ENCODE data around the gene IRGQ.

Gene IRGQ

DNA sequence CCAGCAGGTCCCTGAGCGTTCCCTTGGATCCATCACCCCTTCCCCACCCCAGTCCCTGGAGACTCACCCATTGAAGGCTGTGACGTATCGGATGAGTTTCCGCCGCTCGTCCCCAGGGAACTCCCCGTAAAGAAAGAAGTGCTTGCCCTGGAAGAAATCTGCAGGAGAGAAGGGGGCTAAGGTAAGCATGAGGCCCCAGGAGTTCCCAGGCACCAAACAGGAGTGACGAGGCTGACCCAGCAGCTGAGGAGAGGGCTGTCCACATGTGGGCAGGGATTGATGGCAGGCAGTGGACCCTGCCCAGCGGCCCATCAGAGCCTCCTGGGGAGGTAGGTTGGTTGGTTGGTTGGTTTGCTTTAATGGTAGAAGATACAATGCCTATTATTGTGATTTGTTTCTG is 51.9 kb downstream of the IRGQ start:
- no peak for DNase-seq (ENCODE audit: low read depth in 2 of 2)

GRCh38 chr19:43541920-43542650 is 53.8 kb downstream of the IRGQ start:
- DNase-seq (ENCODE audit: low read depth in 2 of 2) = no peak

DNA sequence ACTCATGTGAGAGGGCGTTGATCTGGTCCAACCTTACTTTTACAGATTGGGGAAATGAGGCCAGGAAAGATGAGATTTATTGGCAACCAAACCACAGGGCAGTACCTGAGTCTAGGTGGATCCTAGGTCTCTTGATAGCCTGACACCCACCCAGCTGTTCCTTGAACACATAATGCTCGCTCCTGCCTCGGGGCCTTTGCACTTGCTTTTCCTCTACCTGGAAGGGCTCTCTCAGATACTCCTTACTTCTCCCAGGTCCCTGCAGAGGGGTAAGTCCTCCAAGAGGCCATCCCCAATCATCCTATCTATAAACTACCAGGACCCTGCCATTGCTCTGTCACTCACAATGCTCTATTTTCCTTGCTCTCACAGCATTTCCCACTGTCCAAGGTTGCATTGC is 55.6 kb downstream of the IRGQ start:
- no peak for DNase-seq (ENCODE audit: low read depth in 2 of 2)

DNA sequence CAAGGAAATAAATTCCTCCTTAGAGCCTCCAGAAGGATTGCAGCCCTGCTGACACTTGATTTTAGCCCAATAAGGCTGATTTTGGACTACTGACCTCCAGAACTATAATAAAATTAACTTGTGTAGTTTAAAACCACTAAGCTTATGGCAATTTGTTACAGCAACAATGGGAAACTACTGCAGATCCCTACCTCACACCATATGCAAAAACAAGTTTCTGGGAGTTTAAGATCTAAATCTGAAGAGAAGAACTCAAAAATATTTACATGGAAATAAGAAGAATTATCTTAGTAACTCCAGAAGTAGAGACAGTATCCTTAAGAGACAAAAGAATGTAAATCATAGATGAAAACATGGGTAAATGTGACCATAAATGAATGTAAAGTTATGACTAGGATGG is 57.0 kb downstream of the IRGQ start:
- DNase-seq (ENCODE audit: low read depth in 2 of 2) = no peak

GRCh38 chr19:43534816-43535761 is 60.8 kb downstream of the IRGQ start:
- DNase-seq (ENCODE audit: low read depth in 2 of 2) = no peak

All from stimulated activated CD4-positive, alpha-beta T cell treated with anti-CD3 and anti-CD28 coated beads, Interleukin-15, amount 100 ng/mL, for 48 hours (primary cell).